ENCODE measurements around the gene RNPS1.
"Not testable (repeated sequence)": the region's sequence is repeated elsewhere in the genome, so short reads cannot be mapped to it uniquely, and the experiment has no call there.

RNPS1 gene

GRCh38 chr16:2270070-2270462, 2.1 kb upstream of the RNPS1 start:
- H3K4me3 ChIP-seq (replicated peaks; ENCODE audit: low read depth, low read length): no peak overlapping the region
- no peaks in the 10 kb centered on the region for H3K27me3 ChIP-seq (replicated peaks; ENCODE audit: control insufficient read depth, insufficient read depth, low read length)
- H3K36me3 ChIP-seq (ENCODE audit: control insufficient read depth, insufficient read depth, low read length): peaks cover 2% of the 10 kb centered on the region; the same call in 1 of the 2 replicates
- no peak for TF ChIP-seq CTCF (IDR thresholded peaks at IDR 0.05; ENCODE audit: insufficient read depth, low read length, poor library complexity, severe bottlenecking)
- DNase-seq (ENCODE audit: extremely low read depth, insufficient read length): no peak

- DNase-seq (ENCODE audit: extremely low read depth, insufficient read length); H3K27me3 ChIP-seq (replicated peaks; ENCODE audit: control insufficient read depth, insufficient read depth, low read length): not testable (repeated sequence)
- H3K4me3 ChIP-seq (replicated peaks; ENCODE audit: low read depth, low read length): peak overlapping the region; percentile 86
- peaks cover 16% of the 10 kb centered on the region for H3K36me3 ChIP-seq (ENCODE audit: control insufficient read depth, insufficient read depth, low read length)
Measured at GRCh38 chr16:2267505-2267912, 417 bp downstream of the RNPS1 start.

DNA sequence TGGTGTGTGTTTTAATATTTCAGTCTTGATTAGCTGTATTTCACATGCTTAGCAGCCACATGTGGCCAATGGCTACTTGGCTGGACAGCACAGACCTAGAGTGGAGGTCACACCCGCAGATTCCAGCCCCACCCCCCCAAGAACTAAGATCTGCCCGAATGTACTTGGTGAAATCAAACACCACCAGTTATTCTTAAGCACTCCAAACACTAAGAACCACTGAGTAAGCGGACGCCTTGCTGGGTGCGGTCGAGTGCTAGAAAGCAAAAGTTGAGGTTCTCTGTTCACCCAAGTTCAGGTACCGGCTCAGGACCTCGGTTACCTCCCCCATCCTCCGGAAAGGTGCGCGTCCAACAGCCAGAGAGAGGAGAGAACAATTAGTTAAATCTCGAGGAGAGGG, 1.0 kb downstream of the RNPS1 start:
- H3K27me3 ChIP-seq (replicated peaks; ENCODE audit: control insufficient read depth, insufficient read depth, low read length); DNase-seq (ENCODE audit: extremely low read depth, insufficient read length): not testable (repeated sequence)
- Histone ChIP-seq H3K36me3 (ENCODE audit: control insufficient read depth, insufficient read depth, low read length) (peaks cover 22% of the 10 kb centered on the region), H3K4me3 (replicated peaks; ENCODE audit: low read depth, low read length) (peak overlapping the region; percentile 86)

DNA sequence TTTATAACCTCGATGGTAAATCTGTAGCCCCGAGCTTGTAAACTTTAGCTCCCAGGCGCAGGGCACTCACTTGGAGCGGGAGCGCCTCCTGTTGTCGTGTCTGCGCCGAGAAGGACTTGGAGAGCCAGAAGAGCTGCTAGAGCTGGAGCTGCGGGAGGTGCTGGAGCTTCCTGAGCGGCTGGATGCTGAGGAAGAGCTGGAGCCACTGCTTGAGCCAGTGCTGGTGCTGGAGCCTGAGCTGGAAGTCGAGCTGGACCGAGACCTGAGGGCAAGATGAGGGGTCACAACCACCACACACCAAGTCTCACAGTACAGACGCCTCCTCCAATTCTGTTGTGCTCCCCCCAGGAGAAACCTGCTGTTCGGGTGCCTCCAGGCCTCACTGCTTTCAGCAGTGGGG, 4.9 kb downstream of the RNPS1 start:
- H3K36me3 ChIP-seq (ENCODE audit: control insufficient read depth, insufficient read depth, low read length): peaks cover 29% of the 10 kb centered on the region
- not testable (repeated sequence) for H3K27me3 ChIP-seq (replicated peaks; ENCODE audit: control insufficient read depth, insufficient read depth, low read length); H3K4me3 ChIP-seq (replicated peaks; ENCODE audit: low read depth, low read length)

GRCh38 chr16:2260250-2260649, 7.7 kb downstream of the RNPS1 start:
- no peak for DNase-seq (ENCODE audit: extremely low read depth, insufficient read length)
- TF ChIP-seq CTCF (IDR thresholded peaks at IDR 0.05; ENCODE audit: insufficient read depth, low read length, poor library complexity, severe bottlenecking): no peak
- no peaks in the 10 kb centered on the region for H3K27me3 ChIP-seq (replicated peaks; ENCODE audit: control insufficient read depth, insufficient read depth, low read length)
- peaks cover 45% of the 10 kb centered on the region for H3K36me3 ChIP-seq (ENCODE audit: control insufficient read depth, insufficient read depth, low read length)
- no peak overlapping the region for H3K4me3 ChIP-seq (replicated peaks; ENCODE audit: low read depth, low read length)

More for the DNA sequence above, 4.9 kb downstream of the RNPS1 start:
- DNase-seq (ENCODE audit: extremely low read depth, insufficient read length): not testable (repeated sequence)

DNA sequence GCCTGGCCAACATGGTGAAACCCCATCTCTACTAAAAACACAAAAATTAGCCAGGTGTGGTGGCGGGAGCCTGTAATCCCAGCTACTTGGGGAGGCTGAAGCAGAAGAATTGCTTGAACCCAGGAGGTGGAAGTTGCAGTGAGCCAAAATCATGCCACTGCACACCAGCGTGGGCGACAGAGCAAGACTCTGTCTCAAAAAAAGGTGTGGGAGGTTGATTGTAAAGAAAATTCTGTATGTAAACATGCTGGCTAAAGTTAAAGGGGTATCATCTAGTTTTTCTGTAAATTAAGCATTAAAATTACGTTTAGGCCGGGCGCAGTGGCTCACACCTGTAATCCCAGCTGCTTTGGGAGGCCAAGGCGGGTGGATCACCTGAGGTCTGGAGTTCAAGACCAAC, 9.4 kb downstream of the RNPS1 start:
- not testable (repeated sequence) for DNase-seq (ENCODE audit: extremely low read depth, insufficient read length); H3K4me3 ChIP-seq (replicated peaks; ENCODE audit: low read depth, low read length)
- peaks cover 44% of the 10 kb centered on the region for H3K36me3 ChIP-seq (ENCODE audit: control insufficient read depth, insufficient read depth, low read length)

DNA sequence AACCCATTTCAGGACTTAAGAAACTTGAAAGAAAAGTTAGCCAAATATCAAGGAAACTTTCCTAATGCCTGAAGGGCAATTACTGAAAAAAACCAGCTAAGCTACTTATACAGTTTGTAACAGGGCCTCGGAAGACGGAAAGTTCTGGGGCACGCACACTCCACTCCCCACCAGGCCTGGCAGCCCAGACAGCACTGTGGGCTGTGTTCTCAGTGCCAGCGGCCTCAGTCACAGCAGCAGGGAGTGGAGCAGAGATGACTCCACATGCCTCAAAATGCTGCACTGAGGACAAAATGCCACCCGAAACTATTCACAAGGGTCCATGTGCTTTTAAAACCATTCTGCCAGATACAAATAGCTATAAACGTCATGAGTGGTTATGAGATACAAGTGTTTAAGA, 10.2 kb downstream of the RNPS1 start:
- DNase-seq (ENCODE audit: extremely low read depth, insufficient read length): no peak
- peaks cover 42% of the 10 kb centered on the region for H3K36me3 ChIP-seq (ENCODE audit: control insufficient read depth, insufficient read depth, low read length)
- no peak for TF ChIP-seq CTCF (IDR thresholded peaks at IDR 0.05; ENCODE audit: insufficient read depth, low read length, poor library complexity, severe bottlenecking)
- no peaks in the 10 kb centered on the region for H3K27me3 ChIP-seq (replicated peaks; ENCODE audit: control insufficient read depth, insufficient read depth, low read length)
- no peak overlapping the region for H3K4me3 ChIP-seq (replicated peaks; ENCODE audit: low read depth, low read length)

More for the DNA sequence above, 9.4 kb downstream of the RNPS1 start:
- not testable (repeated sequence) for H3K27me3 ChIP-seq (replicated peaks; ENCODE audit: control insufficient read depth, insufficient read depth, low read length)

- Histone ChIP-seq H3K36me3 (ENCODE audit: control insufficient read depth, insufficient read depth, low read length) (peaks cover 34% of the 10 kb centered on the region), H3K4me3 (replicated peaks; ENCODE audit: low read depth, low read length) (no peak overlapping the region), H3K27me3 (replicated peaks; ENCODE audit: control insufficient read depth, insufficient read depth, low read length) (no peaks in the 10 kb centered on the region)
- no peak for DNase-seq (ENCODE audit: extremely low read depth, insufficient read length)
- no peak for TF ChIP-seq CTCF (IDR thresholded peaks at IDR 0.05; ENCODE audit: insufficient read depth, low read length, poor library complexity, severe bottlenecking)
Measured at GRCh38 chr16:2256531-2257140, 11.3 kb downstream of the RNPS1 start.

All from GM06990 (cell line).